GM18861 (cell line): Measurements from ENCODE around the gene KRTAP4-1.
"Not testable (repeated sequence)": the region's sequence is repeated elsewhere in the genome, so short reads cannot be mapped to it uniquely, and the experiment has no call there.

Source experiments
- ATAC-seq: cut with Tn5 transposase; IDR thresholded peaks from one replicate; pipeline ENCODE4 v1.9.1; 2021; ENCODE audit not compliant: unreplicated experiment

Gene KRTAP4-1

DNA sequence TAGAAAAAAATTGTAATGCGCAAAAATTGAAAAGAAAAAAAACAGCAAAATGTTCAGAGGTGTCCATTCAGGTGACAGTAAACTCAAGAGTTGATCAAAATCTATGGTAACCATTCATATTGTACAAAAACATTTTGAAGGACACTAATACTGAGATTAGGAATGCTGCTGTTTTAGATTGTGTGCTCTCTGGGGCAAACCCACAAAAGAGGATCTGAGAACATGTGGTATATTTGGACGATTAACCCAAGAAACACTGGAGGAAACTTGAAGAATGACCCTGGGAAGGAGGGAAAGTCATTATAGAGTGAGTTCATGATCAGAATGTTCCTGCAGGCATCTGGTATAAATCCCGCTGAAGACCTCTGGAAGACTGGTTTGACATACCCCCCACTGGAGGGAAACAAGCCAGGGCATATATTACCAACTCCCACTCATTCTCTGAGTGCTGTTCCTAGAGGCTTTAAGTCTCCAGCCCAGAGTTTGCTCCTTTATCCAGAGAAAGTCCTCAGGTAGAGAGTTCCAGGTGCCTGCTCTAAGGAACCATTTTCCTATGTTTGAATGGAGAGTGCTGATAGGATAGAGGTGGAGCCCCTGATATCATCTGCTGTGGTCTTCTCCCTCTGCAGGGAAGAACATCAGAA, 7.8 kb downstream of the KRTAP4-1 start:
- ATAC-seq: no peak

DNA sequence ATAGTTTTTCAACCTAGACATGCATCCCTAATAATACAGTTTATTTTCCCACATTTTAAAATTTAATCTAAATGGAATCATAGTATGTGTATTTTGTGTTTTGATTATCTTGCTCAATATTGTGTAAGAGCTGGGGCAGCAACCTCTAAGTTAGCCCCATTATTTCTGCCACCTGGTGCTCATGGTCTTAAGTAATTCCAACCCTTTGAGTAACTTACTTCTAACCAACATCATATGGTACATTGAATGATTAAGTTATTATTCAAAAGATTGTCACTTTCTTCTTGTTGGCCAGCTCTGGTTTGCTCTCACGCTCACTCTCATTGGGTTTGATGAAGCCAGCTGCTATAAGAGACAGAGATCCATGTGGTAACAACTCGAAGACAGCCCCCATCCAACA, 12.8 kb downstream of the KRTAP4-1 start:
- no peak for ATAC-seq

DNA sequence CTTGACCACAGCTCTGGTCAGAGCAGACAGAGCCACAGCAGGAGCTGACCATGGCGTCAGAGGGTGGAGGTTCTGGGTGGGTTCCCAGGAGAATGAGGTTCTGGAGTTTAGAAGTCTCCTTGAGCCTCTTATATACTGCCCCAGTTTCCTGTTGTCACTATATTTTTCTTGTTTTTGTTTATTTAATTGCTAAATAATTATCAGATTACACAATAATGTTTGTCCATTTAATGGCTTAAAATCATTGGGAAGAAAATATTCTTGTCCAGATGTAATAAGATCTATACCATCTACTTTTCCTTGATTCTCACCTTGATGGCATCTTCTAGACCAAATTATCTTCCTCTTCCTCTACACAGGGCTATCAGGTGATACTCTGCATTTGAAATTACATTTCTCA, 16.6 kb downstream of the KRTAP4-1 start, which contains the start of gene KRTAP4-3:
Gene KRTAP4-3 (minus strand): TSS at position 101 of the 400 bp plus-strand sequence. CDS start 49 bp downstream, at position 52.
- no peak for ATAC-seq

DNA sequence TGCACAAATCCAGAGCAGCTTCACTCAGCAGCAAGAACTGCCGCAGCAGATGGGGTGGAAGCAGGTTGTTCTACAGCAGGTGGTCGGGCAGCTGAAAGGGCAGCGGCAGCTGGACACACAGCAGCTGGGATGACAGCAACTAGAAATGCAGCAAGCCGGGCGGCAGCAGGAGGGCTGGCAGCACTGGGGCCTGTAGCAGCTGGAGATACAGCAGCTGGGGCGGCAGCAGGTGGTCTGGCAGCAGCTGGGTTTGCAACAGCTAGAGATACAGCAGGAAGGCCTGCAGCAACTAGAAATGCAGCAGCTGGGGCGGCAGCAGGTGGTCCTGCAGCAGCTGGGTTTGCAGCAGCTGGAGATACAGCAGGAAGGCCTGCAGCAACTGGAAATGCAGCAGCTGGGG, 17.1 kb downstream of the KRTAP4-1 start:
- ATAC-seq: no peak

DNA sequence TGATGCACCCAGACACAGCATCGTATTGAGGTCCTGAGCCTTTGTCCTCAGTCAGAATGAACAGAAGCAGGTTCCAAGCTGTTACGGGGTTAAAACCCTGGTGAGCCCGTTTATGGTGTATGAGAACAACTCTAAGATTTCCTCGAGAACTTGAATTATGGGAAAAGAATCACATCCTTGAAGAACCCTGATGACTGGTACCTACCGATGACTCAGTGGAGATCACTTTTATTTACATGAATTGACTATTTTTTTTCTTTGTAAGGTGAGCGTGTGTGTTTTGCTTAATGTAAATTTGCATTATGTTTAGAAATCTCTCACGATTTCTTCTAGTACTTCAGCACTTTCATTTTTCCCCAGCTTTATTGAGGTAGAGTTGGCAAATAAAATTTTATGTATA, 20.9 kb downstream of the KRTAP4-1 start:
- ATAC-seq: no peak

DNA sequence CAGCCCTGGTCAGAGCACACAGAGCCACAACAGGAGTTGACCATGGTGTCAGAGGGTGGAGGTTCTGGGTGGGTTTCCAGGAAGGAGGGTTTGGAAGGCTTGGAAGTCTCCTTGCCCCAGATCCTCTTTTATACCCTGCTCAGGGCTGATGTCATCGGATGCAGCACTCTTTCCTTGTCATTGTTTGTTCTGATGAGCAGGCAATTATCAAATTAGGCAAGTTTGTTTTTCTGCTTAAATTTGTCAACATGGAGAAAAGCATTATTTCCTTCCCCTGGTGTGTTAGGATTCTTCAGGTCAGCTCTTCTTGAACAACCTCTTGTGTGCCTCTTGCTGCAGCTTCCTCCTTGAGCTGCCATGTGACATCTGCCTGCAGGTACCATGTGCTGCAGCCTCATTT, 24.1 kb downstream of the KRTAP4-1 start, which contains the start of gene KRTAP4-4:
Gene KRTAP4-4 (minus strand): TSS at position 101 of the 400 bp plus-strand sequence. CDS start 57 bp downstream, at position 44.
- ATAC-seq: no peak

DNA sequence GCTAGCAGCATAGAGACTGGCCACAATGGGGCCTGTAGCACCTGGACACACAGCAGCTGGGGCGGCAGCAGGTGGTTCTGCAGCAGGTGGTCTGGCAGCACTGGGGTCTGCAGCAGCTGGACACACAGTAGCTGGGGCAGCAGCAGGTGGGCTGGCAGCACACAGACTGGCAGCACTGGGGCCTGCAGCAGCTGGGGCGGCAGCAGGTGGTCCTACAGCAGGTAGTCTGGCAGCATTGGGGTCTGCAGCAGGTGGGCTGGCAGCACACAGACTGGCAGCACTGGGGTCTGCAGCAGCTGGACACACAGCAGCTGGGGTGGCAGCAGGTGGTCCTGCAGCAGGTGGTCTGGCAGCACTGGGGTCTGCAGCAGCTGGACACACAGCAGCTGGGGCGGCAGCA, 24.5 kb downstream of the KRTAP4-1 start:
- ATAC-seq: not testable (repeated sequence)

DNA sequence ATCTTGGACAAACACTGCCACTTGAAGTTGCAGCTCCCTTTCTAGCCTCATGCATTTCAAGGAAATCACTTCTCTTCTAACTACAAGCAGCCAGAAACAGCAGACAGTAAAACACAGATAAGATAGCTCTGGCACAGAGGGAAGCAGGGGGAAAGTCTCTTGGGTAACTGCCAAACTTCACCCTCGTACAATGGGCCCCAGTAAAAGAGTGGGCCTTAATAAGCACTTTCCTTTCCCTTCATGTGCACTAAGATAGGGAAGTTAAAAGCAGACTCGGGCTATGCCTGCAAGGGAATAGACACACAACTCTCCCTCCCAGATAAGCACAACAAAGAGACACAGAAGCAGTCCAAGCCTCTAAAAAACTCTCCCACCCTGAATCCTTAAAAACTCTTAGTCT, 30.9 kb downstream of the KRTAP4-1 start:
- ATAC-seq: no peak

DNA sequence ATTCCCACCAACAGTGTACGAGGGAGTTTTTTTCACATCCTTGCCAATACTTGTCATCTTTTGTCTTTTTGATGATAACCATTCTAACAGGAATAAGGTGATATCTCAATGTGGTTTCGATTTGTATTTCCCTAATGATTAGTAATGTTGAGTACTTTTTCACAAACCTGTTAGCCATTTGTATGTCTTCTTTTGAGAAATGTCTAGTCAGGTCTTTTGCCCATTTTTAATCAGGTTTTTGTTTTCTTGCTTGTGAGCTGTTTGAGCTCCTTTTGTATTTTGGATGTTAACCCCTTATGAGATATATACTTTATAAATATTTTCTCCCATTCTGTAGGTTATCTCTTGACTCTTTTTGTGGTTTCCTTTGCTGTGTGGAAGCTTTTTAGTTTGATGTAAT, 33.2 kb downstream of the KRTAP4-1 start:
- no peak for ATAC-seq

DNA sequence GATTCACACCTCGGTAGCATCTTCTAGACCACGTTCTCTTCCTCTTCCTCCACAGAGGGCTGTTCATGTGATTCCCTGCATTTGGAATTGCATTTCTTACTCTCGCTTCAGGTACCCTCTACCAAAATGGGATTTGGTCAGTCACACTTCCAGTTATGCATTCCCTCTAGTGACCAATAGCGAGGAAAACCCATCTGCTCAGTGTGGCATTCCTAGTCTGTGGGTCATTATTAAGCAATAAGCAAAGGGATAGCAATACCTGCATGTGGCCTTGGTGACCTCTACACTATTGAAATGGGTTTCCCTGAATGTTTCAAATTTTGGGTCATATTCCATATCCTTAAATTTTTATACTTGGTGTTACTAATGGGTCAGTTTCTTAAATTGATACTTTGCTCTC, 34.7 kb downstream of the KRTAP4-1 start:
- ATAC-seq: no peak

DNA sequence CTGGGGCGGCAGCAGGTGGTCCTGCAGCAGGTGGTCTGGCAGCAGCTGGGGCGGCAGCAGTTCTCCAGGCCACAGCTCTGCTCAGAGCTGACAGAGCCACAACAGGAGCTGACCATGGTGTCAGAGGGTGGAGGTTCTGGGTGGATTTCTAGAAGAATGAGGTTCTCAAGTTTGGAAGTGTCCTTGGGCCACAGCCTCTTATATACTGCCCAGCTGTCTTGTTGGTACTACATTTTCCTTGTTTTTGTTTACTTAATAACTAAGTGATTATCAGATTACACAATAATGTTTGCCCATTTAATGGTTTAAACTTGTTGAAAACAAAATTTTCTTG, 35.1 kb downstream of the KRTAP4-1 start, which contains the start of gene KRTAP4-5:
Gene KRTAP4-5 (minus strand): TSS at position 174 of the 334 bp plus-strand sequence. CDS start 58 bp downstream, at position 116.
- ATAC-seq: no peak

DNA sequence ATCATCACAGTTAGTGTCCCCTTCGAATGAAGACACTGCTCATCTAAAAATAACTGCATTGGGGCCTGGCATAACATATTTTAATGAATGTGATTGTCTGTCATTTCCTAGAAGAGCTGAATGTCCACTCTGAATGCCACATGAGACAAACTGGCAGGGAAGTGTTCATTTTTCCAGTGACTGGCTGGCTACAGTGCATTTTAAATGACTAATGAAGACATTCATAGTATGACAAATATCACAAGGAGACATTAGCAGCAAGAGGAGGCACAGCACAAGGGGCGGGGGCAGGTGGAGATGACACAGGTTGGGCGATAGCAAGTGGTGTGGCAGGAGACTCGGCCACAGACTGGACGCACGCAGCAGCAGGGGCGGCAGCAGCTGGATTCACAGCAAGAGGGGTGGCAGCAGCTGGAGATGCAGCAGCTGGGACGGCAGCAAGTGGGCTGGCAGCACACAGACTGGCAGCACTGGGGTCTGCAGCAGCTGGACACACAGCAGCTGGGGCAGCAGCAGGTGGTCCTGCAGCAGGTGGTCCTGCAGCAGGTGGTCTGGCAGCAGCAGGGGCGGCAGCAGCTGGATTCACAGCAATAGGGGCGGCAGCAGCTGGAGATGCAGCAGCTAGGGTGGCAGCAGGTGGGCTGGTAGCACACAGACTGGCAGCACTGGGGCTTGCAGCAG, 35.6 kb downstream of the KRTAP4-1 start:
- ATAC-seq: not testable (repeated sequence)

DNA sequence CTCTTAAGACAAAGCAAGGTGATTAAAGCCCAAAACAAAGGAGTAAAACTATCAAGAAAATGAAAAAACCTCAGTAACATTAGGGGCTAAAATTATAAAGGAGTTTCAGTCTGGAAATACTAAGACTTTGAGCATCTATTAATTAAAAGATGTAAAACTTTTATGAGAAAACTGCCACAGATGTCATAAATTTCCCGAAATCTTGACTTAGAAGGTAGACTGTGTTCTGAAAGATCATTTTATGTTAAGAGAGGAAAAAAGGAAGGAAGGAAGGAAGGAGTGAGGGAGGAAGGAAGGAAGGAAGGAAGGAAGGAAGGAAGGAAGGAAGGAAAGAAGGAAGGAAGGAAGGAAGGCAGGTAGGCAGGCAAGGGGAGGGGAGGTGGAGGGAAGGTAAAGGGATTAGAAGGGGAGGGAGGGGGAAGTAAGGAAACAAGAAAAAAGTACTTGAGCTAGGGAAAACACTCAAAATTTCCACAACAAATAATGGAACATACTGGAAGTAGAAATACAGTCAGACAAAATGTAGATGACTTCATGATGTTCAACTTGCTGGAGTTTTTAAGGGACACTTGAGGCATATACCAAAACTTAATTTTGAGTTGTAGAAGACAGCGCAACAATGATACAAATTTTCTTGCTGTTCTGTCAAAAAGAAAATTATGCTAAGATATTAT, 37.0 kb downstream of the KRTAP4-1 start:
- ATAC-seq: no peak

DNA sequence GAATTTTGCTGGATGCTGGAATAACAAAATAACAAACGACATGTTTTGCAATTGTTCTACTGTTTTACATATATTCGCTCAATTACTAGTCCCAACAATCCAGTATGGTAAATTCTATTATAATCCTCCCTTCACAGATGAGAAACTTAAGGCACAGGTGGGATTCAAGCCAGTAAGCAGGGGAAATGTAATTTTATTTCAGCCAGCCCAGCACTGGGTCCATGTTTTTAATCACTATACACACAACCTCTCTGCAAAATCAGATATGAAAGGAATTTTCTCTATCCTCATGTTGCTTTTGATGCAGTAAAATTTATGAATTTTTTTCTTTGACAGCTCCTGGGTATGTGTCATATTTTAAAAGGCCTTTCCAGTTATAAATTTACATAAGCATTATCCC, 39.5 kb downstream of the KRTAP4-1 start:
- no peak for ATAC-seq

DNA sequence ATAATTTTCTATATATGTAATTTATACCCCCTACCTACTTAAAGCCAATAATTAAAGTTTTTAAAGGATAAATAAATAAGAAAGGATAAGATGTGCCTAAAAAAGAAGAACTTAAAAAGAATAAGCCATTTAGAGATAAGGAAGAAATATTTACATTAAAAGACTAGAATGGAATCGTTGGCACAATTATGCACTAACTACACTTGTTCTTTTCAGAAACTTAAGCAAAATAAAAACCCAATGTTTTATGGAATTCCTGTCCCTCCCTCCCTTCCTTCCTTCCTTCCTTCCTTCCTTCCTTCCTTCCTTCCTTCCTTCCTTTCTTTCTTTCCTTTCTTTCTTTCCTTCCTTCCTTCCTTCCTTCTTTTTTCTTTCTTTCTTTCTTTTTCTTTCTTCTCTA, 39.9 kb downstream of the KRTAP4-1 start:
- ATAC-seq: no peak

DNA sequence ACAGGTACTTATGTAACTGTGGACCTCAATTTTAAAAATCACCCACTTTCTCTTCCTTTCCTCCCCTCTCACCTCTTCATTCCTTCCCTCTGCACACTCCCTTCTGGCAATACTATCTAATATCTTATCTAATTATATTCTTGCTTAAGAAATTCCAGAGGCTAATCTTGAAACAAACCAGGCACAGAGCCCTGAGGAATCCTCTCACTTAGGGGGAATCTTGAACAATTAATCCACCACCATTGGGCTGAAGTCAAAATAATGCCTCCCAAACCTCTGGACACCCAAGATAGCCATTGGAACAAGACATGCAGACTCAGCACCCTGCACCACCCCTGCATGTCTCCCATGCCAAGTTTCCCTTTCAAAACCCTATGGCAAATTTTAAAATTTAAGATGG, 43.4 kb downstream of the KRTAP4-1 start:
- no peak for ATAC-seq

DNA sequence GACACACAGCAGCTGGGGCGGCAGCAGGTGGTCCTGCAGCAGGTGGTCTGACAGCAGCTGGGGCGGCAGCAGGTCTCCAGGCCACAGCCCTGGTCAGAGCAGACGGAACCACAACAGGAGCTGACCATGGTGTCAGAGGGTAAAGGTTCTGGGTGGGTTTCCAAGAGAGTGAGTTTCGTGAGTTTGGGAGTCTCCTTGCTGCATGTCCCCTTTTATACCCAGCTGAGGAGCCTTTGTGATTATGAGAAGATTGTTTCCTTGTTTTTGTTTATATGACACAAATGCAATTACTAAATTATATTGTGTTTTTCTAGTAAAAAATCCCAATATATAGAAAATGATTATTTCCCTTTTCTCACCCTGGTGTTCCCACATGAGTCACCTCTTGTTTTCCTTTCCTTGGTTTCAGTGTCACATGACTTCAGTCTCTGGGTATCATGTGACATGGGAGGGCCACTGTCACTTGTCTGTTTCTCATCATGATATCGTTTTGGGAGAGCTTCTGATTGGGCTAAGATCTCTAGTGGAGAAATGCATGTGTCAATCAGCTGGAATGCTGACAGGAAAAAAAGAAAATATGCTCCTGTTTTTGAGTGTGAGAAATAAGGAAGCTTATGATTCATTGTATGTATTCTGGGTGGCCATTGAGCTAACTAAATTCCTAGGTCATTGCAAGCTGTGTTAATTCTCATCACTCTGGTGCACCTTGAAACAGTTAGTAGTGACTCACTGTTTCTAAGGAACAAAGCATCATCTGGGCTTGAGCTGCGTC, 44.2 kb downstream of the KRTAP4-1 start, which contains the start of gene KRTAP4-6:
Gene KRTAP4-6 (minus strand): TSS at position 185 of the 772 bp plus-strand sequence. CDS start 57 bp downstream, at position 128.
- ATAC-seq: no peak

DNA sequence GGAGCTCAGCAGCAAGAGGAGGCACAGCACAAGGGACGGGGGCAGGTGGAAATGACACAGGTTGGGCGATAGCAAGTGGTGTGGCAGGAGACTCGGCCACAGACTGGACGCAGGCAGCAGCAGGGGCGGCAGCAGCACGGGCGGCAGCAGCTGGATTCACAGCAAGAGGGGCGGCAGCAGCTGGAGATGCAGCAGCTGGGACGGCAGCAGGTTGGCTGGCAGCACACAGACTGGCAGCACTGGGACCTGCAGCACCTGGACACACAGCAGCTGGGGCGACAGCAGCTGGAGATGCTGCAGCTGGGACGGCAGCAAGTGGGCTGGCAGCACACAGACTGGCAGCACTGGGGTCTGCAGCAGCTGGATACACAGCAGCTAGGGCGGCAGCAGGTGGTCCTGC, 44.8 kb downstream of the KRTAP4-1 start:
- not testable (repeated sequence) for ATAC-seq
